GM18505 (cell line): ENCODE results near the gene MAP2K1.
"Not testable (repeated sequence)": the region's sequence is repeated elsewhere in the genome, so short reads cannot be mapped to it uniquely, and the experiment has no call there.

Experiments used
- ATAC-seq: cut with Tn5 transposase; IDR thresholded peaks from one replicate; pipeline ENCODE4 v1.9.1; 2021; ENCODE audit not compliant: unreplicated experiment
- POLR2A ChIP-seq: IDR thresholded peaks from 4 replicates; pipeline ENCODE4 v1.6.1; 2011; ENCODE audit warnings: borderline replicate concordance; ENCODE audit not compliant: insufficient read depth, insufficient read length; ENCODE audit errors: extremely low read depth

MAP2K1 gene

DNA sequence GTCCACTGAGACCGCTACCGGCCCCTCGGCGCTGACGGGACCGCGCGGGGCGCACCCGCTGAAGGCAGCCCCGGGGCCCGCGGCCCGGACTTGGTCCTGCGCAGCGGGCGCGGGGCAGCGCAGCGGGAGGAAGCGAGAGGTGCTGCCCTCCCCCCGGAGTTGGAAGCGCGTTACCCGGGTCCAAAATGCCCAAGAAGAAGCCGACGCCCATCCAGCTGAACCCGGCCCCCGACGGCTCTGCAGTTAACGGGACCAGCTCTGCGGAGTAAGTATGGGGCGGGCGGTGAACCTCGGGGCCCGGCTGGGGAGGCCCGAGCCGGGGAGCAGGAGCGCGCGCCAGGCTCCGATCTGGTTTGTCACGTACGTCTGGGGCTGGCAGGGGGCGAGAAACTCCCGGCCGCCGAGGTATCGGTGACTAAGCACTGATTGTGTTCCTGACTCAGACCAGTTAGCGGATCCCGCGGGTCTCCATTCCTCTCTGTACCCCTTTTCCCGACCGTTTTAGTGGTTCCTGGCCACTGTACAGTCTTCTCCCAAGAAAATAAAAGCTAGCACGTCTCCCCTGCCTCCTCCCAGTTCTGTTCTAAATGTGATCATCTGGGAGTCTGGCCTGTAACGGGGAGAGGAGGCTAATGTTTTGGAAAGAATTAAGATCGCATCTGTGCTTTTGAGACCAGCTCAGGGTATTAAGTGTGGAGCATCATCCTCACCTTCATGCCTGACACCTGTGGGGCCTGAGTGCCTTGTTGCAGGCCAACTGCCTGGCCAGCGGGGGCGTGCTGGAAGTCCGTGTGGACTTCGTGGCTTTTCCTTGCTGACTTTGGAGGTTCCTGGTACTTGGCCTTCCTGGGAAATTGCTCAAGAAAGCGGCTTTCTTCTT, 691 bp downstream of the MAP2K1 start:
- ATAC-seq, result peak; percentile 29
- peak; percentile 8 for TF ChIP-seq POLR2A

DNA sequence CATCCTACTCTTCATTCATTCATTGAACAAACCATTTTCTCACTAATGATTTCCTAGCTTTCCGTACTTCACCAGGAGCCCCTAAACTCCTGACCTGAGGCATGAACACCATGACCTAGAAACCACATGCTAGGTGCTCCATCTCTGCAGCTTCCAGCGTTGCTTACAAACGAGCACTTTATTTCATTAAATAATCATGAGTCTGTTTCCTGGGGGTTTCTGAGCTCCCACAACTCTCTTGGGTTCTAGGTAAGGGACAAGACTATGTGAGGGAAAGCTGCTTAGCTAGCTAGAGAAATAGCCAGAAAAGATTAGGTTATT, 1.3 kb downstream of the MAP2K1 start:
- no peak for ATAC-seq
- TF ChIP-seq POLR2A, result no peak

DNA sequence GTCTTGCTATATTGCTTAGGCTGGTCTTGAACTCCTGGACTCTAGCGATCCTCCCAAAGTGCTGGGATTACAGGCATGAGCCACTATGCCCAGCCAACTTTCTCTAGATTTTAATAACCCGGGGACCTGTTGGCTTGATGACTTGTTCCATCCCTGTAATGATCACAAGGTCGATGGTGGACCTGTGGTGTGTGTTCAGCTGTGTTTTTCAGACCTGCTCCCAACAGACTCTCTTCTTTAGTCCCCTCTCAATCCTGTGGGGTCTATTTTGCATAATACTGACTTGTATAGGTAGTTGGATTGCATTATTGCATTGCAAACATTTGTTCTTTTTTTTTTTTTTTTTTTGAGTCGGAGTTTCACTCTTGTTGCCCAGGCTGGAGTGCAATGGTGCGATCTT, 1.9 kb downstream of the MAP2K1 start:
- no peak for ATAC-seq
- TF ChIP-seq POLR2A, result no peak

DNA sequence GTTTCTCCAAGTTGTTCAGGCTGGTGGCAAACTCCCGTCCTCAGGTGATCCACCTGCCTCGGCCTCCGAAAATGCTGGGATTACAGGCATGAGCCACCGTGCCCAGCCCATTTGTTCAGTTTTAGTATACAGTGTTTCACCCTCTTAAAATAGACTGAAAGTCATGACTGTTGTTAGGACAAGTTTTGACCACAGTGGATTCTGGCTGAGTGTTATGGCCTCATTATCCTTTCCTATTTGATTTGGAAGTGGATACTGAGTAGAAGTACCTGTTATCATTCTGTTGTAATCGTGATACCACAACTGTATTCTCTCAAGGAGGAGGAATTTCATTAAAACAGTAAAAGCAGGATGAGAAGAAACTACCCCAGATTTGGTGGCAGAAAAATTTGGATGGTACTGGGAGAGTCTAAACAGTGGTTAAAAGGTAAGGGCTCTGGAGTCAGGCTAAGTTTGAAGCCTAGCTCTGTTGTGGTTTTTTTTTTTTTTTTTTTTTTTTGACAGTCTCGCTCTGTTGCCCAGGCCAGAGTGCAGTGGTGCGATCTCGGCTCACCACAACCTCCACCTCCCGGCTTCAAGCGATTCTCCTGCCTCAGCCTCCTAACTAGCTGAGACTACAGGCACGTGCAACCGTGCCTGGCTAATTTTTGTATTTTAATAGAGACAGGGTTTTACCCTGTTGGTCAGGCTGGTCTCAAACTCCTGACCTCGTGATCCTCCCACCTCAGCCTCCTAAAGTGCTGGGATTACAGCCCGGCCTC, 2.6 kb downstream of the MAP2K1 start:
- no peak for TF ChIP-seq POLR2A
- ATAC-seq, result no peak

DNA sequence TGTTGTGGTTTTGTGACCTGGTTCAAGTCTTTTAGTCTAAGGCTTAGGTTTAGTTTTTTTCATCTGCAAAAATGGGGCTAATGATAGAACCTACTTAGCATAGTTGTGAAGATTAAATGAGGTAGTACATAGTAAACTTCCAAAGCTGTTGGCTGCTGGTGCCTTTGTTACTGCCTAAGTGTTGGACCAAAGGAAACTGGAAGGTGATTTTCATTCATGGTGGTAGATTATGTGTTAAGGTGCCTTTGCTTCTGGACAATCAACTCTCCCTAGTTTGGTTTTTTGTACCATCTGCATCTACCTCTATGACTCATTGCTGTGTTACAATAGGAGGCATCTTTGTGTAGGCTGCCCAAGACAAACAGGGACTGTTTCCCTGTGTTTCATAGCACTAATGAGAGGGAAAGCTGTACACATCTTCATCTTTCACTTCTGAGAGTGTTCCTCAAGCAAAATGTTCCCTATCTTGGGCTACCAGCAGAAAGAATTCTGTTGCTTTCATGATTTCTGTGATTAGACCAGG, 3.2 kb downstream of the MAP2K1 start:
- no peak for ATAC-seq
- no peak for TF ChIP-seq POLR2A

DNA sequence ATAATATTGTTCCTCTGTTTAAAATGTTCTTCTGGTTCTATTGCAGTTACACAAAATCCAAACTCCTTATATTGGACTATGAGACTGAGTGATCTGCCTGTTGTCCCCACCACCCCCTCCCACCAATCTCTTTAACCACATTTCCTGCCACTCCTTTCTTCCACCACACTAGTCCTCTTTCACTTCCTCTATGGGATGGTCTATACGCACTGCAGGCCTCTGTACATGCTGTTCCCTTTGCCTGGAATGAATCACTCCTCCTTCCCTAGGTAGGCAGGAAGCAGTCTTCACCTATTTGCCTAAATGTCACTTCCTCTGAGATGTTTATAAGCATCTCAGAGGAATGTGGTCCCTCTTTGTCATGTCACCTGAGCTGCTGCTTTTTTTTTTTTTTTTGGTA, 4.0 kb downstream of the MAP2K1 start:
- no peak for ATAC-seq
- TF ChIP-seq POLR2A, result no peak

DNA sequence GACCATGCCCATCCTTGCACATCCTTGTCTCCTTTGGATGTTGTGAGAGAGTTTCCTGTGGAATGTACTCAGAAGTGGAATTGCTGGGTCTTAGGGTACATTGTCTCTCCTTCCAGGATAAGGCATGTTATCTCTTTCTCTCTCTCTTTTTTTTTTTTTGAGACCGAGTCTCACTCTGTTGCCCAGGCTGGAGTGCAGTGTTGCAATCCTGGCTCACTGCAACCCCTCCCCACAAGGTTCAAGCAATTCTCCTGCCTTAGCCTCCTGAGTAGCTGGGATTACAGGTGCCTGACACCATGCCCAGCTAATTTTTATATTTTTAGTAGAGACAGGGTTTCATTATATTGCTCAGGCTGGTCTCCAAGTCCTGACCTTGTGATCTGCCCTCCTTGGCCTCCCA, 6.3 kb downstream of the MAP2K1 start:
- not testable (repeated sequence) for ATAC-seq

DNA sequence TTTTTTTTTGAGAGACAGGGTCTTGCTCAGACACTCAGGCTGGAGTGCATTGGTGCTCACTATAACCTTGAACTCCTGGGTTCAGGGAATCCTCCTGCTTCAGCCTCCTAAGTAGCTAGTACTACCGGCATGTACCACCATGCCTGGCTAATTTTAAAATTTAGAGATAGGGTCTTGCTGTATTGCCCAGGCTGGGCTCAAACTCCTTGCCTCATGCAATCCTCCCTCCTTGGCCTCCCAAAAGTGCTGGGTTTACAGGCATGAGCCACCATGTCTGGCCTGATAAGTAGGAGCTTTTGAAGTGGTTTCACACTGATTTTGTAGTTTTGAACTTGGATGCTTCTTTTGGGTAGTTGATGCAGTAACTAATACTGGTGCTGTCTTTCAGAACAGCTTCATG, 7.8 kb downstream of the MAP2K1 start:
- no peak for ATAC-seq
- TF ChIP-seq POLR2A, result no peak

DNA sequence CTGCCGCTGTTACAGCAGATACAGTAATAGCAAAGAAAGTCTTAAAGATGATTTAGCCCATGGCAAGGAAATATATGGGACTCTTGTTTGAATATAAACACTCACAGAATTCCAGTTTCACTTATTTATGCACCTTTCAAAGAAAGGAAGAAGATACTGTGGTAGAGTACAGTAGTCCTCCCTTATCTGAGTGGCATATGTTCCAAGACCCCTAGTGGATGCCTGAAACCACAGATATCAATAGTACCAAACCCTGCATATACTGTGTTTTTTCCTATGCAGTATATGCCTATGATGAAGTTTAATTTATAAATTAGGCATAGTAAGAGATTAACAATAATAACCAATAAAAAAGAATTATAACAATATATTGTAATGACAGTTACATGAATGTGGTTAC, 8.2 kb downstream of the MAP2K1 start:
- no peak for ATAC-seq
- no peak for TF ChIP-seq POLR2A

DNA sequence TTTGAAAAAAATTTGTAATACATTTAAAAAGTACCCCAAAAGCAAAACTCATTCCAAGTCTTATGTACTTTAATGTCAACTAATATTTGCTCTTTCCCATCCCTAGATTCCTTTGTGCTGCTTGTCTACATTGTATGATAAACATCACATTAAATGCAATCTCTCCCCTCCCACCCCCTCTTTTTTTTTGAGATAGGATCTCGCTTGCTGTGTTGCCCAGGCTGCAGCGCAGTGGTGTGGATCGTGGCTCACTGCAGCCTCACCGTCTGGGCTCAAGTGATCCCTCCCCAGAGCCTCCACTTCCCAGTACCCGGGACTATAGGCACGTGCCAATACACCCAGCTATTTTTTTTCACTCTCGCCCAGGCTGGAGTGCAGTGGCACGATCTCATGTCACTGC, 12.6 kb downstream of the MAP2K1 start:
- TF ChIP-seq POLR2A, result no peak

DNA sequence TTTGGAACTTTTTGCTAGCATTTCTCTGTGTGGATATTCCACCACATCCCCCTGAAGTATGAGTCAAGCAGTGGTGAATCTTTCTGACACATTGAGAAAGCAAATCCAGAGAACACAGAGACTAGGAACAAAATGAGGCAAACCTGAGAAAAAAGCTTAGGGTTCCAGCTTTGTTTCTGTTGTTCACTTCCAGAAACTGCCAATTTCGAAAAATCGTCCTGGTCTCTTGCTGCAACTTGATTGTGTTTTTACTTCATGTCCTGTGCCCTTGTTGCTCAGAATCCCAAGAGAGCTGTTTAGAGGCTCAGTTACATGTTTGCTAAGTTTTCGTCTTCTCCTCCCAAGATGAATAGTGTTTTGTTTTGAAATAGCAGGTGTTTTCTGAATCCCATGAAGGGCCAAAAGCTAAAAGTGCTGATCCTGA, 13.7 kb downstream of the MAP2K1 start:
- no peak for TF ChIP-seq POLR2A
- ATAC-seq, result no peak

More for the DNA sequence above, 12.6 kb downstream of the MAP2K1 start:
- ATAC-seq, result no peak

DNA sequence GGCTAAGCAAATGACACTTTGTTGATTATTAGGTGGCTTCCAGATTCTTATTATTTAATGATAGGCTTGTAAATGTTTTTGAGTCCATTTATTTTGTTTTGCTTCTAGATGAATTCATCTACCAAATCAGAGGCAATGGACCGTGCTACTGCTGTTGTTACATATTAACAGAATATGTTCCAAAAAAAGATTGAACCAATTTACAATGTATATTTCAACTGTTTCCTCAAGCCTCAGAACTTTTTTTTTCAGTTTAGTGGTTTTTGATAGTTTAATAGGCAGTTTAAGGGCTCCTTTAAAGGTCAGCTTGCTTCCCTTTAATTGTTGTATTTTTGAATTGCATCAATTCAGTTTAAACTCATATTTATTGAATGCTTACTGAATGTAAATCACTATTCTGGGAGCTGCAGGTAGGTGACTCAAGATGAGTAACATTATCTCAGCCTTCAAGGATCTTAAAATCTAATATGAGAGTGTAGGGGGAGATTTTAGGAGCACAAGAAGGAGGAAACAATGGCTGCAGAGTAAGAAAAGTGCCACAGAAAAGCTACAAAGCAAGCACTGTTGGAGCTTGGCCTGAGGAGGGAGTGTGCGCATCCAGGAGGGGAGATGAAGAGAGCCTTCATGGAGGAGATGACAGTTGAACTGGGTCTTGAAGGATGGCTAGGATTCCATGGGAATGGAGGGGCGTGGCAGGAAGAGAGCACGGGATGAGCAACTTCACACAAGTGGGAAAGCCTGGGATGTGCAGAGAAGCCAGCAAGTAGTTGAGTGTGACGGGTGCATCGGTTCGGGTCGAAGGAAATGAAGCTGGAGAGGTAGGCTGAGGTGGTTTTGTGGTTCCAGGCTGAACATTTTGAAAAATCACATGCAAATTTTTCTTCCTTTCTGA, 14.7 kb downstream of the MAP2K1 start:
- ATAC-seq, result no peak
- TF ChIP-seq POLR2A, result no peak

DNA sequence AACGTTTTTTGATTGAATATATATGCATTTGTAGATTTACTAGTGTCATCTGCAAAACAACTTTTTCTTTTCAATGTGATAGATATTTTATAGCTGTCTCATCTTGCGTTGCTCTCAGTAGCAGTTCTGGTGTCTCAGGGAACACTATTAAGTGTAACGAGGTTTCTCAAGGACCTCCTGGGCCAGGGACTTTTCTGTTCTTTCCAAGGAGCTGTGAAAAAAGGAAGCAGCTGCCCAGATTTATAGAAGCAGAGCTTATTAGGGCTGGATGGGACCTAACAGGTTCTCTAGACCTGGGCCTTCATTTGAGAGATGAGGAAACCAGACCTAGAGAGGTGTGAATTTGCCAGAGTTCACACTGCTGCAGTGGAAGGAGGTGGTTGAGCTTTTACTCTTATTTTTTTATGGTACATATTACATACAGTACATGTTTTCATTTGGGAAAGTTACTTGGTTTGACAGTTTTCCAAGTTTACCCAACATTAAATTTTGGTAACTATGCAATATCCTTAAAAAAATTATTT, 16.1 kb downstream of the MAP2K1 start:
- TF ChIP-seq POLR2A, result no peak

DNA sequence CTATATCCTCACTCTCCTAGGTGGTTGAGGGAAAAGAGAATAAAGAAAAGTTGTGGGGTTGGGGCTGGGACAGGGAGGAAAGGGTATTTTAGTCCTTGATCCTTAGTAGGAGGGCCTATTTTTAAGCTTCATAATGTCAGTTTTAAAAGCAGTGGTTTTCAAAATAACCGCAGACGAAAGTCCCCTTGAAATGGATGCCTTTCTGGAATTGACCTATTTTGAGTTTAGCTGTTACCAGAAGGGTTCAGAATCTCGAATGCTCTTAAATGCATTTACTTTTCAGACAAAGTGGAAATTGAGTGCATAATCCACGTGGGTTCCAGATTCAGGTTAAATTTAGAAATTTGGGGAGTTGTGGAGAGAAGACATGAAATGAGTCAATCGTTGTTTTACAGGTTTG, 16.6 kb downstream of the MAP2K1 start:
- no peak for TF ChIP-seq POLR2A
- no peak for ATAC-seq

More for the DNA sequence above, 16.1 kb downstream of the MAP2K1 start:
- no peak for ATAC-seq

DNA sequence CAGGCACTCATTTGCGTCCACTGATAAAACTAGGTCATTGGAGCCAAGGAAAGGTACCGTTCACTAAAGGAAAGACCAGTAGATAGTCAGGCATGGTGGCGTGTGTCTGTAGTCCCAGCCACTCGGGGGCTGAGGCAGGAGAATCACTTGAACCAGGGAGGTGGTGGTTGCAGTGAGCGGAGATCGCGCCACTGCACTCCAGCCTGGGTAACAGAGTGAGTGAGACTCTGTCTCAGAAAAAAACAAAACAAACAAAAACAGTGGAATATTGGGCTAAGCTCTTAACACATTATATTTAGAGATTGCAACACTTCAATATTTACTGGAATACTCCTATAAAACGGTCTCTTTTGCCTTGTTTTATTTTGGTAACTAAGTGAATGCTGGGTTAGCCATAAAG, 17.4 kb downstream of the MAP2K1 start:
- no peak for TF ChIP-seq POLR2A
- no peak for ATAC-seq
